Occipital lobe (tissue), 2 donors: ENCODE results near the gene GNG12. TPM values are rescaled to one million over a fixed set of nuclear protein-coding genes. Genes with fewer than 3 reads are reported as not detected.

Experiments used
- DNase-seq: peaks from one replicate; lab custom pipeline; 2025; lab: John Stamatoyannopoulos, UW
- total RNA-seq: library from RNA; depleted of rRNA; stranded (reverse); fragments of >200 nt; gene quantifications from one replicate; pipeline ENCODE4 v1.2.3, GENCODE V29; 2014

The GNG12 gene
- 29.9 TPM for total RNA-seq

DNA sequence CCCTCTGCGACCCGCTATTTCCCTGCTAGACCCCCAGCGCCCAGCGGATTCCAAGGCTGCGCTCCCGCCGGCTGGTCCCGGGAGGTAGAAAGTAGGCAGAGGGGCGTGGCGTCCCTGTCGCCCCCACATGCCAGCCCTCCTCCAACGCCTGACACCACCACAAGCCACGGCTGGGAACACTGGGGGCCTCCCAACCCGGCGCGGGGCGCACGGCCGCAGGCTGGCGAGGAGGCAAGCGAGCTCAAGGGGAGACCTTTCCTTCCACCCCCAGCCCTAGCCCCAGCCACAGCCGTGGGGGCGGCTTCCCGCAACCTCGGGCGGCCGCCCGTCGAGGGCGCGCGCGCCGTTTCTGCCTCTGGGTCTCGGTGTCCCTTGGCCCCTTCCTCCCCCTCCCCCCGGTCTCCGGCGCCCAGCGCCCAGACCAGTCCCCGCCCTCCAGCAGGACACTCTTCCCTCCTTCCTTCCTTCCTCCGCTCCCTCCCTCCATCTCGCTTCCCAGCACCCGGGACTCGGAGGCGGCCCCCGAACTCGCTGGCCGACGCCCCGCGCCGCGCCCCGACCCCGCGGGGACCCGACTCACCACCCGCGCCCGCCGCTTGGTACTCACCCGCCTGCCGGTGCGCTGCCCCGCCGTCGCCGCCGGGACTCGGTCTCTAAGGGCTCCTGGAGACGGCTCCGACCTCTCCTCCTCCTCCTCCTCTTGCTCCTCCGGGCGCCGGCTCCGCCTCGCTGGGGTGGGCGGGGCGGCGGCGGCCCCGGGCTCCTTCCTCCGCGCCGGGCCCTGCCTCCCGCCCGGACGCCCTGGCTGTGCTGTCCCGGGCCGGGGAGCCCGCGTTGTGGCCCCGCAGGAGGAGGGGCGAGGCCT, at the start of gene GNG12:
Gene GNG12 (minus strand): TSS at position 731 of the 865 bp plus-strand sequence. CDS start 125,781 bp downstream, outside the sequence.
- DNase-seq = no peak

GRCh38 chr1:67882196-67882958, 49.1 kb upstream of the GNG12 start:
- no peak for DNase-seq

- no peak for DNase-seq
Observed at GRCh38 chr1:67880056-67880601, 46.9 kb upstream of the GNG12 start.

DNA sequence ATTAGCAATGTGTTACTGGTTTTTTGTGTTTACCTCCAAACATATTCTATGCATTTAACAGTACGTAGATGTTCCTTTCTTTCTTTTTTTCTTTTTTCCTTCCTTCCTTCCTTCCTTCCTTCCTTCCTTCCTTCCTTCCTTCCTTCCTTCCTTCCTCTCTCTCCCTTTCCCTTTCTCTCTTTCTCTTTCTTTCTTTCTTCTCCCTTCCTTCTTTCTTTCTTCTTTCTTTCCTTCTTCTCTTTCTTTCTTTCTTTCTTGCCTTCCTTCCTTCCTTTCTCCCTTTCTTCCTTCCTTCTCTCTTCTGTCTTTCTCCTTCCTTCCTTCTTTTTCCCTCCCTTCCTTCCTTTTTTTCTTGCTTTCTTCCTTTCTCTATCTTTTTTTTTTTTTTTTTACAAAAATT, 46.2 kb upstream of the GNG12 start:
- no peak for DNase-seq

DNA sequence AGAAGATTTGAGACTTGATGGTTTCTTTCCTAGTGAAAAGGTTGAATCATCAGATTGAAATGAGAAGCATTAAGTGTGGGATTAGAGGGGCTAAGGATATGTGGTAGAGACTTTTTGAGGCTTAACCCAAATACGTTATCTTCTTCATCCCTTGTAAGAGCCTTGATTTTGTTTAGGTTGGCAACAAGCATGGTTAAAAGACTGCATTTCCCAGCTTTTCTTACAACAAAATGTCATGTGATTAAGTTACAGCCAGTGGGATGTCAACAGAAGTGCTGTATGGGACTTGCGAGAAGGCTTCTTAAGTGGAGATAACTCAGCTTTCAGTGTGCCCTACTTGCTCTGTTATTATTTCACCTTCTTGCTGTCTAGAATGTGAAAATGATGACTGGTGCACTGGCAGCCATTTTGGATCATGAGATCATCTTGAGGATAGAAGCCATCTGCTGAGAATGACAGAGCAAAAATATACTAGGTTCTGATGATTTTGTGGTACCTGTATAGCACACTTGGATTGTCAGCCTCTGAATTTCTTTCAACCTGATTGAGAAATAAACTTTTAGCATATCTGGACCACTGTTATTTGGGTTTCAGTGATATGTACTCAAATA, 41.3 kb upstream of the GNG12 start:
- no peak for DNase-seq

- DNase-seq = no peak
Observed at GRCh38 chr1:67869233-67869632, 36.0 kb upstream of the GNG12 start.

DNA sequence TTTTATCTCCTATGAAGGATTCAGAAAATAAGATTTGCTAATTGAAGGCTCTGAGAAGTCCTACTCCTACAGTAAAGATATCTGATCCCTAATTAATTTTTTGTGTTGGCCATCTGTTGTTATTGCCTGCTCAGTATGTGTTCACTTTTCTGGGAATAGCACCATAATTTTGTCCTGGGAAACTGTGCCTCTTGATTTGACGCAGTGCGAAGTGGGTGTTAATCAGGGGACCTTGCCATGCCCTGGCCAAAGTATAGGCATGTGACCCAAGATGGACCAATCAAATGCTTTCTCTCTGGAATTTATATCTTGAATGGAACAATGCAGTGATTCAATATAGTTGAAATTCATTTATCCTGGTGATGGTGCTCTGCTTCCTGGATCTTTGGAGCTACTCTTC, 30.4 kb upstream of the GNG12 start:
- no peak for DNase-seq

DNA sequence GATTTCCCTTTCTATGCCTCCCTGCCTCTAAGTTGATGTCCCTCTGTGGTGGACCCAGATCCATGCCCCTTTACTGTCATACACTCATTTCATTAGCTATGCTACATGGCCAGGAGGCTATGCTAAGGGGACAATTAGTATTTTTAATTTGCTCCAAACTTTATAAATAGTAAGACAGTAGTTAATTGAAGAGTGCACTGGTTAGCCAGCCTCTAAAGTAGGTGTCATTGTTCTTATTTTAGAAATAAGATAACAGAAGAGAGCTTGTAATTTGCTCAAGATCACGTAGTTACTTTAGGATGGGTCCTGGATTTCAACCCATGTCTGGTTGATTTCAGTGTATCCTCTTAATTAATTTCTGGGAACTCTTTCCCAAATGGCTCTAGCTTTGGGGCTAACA, 29.4 kb upstream of the GNG12 start:
- no peak for DNase-seq

- no peak for DNase-seq
Observed at GRCh38 chr1:67861856-67862516, 28.7 kb upstream of the GNG12 start.

- no peak for DNase-seq
Observed at GRCh38 chr1:67860776-67861175, 27.5 kb upstream of the GNG12 start.

DNA sequence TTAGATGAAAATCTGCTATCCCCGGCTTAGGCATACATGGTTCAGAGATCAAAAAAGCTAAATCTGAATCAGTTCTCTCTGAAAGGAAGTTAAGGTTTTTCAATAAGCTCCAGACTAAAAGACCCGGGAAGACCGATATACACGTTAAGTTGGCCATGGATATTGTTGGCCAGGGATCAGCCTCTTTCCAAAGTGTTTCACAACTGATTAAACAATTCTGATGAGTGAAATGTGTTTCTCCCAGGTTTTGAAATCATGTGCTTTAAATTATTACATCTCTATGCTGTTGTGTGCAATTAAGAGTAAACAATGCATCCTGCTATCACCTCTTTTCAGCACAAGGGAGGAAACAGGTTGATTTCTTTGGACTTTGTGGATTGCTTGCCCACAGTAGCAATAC, 23.7 kb upstream of the GNG12 start:
- no peak for DNase-seq

DNA sequence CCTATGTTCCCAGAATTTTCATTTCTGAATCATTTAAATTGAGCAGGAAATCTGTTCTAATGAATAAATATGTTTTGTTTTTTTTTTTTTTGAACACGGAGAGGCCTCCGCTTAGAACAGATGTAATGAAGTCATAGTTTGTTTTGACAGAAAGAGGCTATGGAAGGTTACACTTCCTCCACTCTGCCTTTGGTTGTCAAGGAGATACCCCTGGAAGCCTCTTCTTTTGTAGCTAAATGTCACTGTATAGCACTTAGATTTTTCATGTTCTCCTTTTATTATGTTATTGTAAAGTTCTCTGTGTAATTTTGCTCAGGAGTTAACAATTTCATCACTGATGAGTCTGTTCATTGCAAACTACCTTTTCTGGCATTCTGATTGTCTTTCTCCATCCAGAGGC, 22.7 kb upstream of the GNG12 start:
- DNase-seq = no peak

GRCh38 chr1:67855444-67855843, 22.2 kb upstream of the GNG12 start:
- DNase-seq = no peak

- no peak for DNase-seq
Observed at GRCh38 chr1:67853704-67854103, 20.4 kb upstream of the GNG12 start.

GRCh38 chr1:67851800-67852199, 18.5 kb upstream of the GNG12 start:
- no peak for DNase-seq

DNA sequence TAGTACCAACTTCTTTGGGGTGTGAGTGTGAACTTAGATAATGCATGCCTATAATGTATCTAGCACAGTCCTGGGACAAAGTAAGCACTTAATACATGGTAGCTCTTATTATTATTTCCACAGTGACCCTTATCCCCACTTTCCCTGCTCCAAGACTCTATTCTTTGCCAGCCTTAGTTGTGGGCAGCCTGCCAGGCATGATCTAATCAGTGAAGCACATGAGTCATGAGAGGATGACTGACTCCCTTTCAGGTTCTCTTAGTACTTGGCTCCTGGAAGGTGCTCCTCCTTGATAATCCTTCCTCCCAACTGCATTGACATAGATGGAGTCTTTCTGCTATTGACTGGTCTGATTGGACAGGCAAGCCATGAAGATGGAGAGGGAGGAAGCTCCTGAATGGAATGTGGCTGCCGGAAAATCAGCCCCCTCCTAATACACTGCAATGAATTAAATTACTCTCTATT, 17.4 kb upstream of the GNG12 start:
- DNase-seq = no peak

DNA sequence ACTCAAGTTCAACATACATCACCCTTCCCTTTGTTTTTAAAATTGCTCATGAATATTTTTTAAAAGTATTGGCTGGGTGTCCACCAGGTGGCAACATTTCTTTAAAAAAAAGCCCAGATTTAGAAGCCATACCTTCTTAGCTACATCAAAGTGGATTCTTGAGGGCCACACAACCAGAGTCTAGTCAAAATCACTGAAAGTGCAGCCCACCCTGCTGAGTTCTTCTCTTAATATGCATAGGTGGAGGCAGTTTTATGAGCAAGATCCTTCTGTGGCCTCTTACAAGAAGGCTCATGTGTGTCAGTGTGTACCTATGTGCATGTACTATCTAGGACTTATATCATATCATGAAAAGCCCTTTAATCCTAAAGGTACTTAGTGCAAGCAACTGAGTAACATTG, 16.9 kb upstream of the GNG12 start:
- DNase-seq = no peak

GRCh38 chr1:67847466-67847865, 14.2 kb upstream of the GNG12 start:
- no peak for DNase-seq

GRCh38 chr1:67846538-67846937, 13.3 kb upstream of the GNG12 start:
- no peak for DNase-seq

GRCh38 chr1:67844988-67845387, 11.7 kb upstream of the GNG12 start:
- DNase-seq = no peak

GRCh38 chr1:67843746-67844145, 10.5 kb upstream of the GNG12 start:
- no peak for DNase-seq
